HepG2 (cell line): Measurements from ENCODE around the gene PCGF3. TPM values are rescaled to one million over a fixed set of nuclear protein-coding genes. Genes with fewer than 3 reads are reported as not detected.

ENCODE experiments used
- CREM ChIP-seq, 2 experiments: sonication (generic) in 1 of 2; formaldehyde crosslinking in 1 of 2; IDR thresholded peaks; 2 replicates each; pipeline versions ENCODE4 v1.4.0 to v1.6.1; 2016 to 2020; ENCODE audit warnings: antibody characterized with exemption in 1 of 2, mild to moderate bottlenecking in 1 of 2, missing genetic modification reagents in 1 of 2
- KAT2B ChIP-seq: fragments of 150-350 bp; IDR thresholded peaks from 2 replicates; pipeline ENCODE4 v1.6.1; 2014; ENCODE audit warnings: low read depth, low read length, borderline replicate concordance
- KDM1A ChIP-seq: IDR thresholded peaks from 2 replicates; pipeline ENCODE4 v1.6.1; 2016; ENCODE audit warnings: missing compliant biosample characterization
- MEIS1 ChIP-seq: sonication (generic); formaldehyde crosslinking; IDR thresholded peaks from 2 replicates; pipeline ENCODE4 v1.9.0; 2021; ENCODE audit warnings: mild to moderate bottlenecking, missing genetic modification reagents, moderate library complexity, borderline replicate concordance
- NR3C1 ChIP-seq: sonication (generic); formaldehyde crosslinking; IDR thresholded peaks from 2 replicates; pipeline ENCODE4 v1.4.0; 2020; ENCODE audit warnings: missing genetic modification reagents
- ONECUT2 ChIP-seq: sonication (generic); formaldehyde crosslinking; IDR thresholded peaks from 2 replicates; pipeline ENCODE4 v1.4.0; 2020; ENCODE audit warnings: missing genetic modification reagents
- SATB2 ChIP-seq: sonication (generic); formaldehyde crosslinking; IDR thresholded peaks from 2 replicates; pipeline ENCODE4 v1.5.0; 2020; ENCODE audit warnings: missing genetic modification reagents
- SRSF9 ChIP-seq: fragments of 200-400 bp; formaldehyde crosslinking; IDR thresholded peaks from 2 replicates; pipeline ENCODE4 v1.6.1; 2018; ENCODE audit warnings: borderline replicate concordance, mild to moderate bottlenecking, low read depth, low read length; ENCODE audit not compliant: insufficient read depth, poor library complexity, severe bottlenecking
- ZNF251 ChIP-seq: sonication (generic); formaldehyde crosslinking; IDR thresholded peaks from 2 replicates; pipeline ENCODE4 v1.9.0; 2021; ENCODE audit warnings: mild to moderate bottlenecking, missing genetic modification reagents
- ZNF337 ChIP-seq: sonication (generic); formaldehyde crosslinking; IDR thresholded peaks from 2 replicates; pipeline ENCODE4 v1.5.1; 2020; ENCODE audit warnings: missing genetic modification reagents, low read depth, mild to moderate bottlenecking, borderline replicate concordance
- ZNF460 ChIP-seq: sonication (generic); formaldehyde crosslinking; IDR thresholded peaks from 2 replicates; pipeline ENCODE4 v1.5.1; 2020; ENCODE audit warnings: missing genetic modification reagents, mild to moderate bottlenecking, borderline replicate concordance
- ZNF484 ChIP-seq: sonication (generic); formaldehyde crosslinking; IDR thresholded peaks from 2 replicates; pipeline ENCODE4 v1.5.1; 2020; ENCODE audit warnings: mild to moderate bottlenecking, low read depth, missing genetic modification reagents, borderline replicate concordance
- ZNF543 ChIP-seq: sonication (generic); formaldehyde crosslinking; IDR thresholded peaks from 2 replicates; pipeline ENCODE4 v1.4.0; 2020; ENCODE audit warnings: mild to moderate bottlenecking, missing genetic modification reagents
- polyA plus RNA-seq, 8 experiments: library from polyadenylated mRNA; depleted of rRNA in 3 of 8; stranded (reverse) in 7 of 8; unstranded in 1 of 8; fragments of >200 nt; fragmentation: Illumina TruSeq in 4 of 8; extraction: Trizol in 4 of 8; gene quantifications; 2 replicates each; pipeline versions ENCODE4 v1.2.1 to v1.2.3, GENCODE V29; 2011 to 2016; ENCODE audit warnings: low read depth in 4 of 8, missing spikeins in 1 of 8, mixed read lengths in 1 of 8; ENCODE audit not compliant: insufficient read depth in 1 of 8
- total RNA-seq, 5 experiments: library from RNA; depleted of rRNA; stranded (reverse); fragments of >200 nt; fragmentation: Illumina TruSeq; extraction: Trizol; gene quantifications; 2 replicates each; pipeline ENCODE4 v1.2.3, GENCODE V29; 2016; ENCODE audit warnings: low read depth in 1 of 5
- TF ChIP-seq, protein P1 (sequence below): sonication (generic); formaldehyde crosslinking; IDR thresholded peaks from 2 replicates; pipeline ENCODE4 v1.4.0; 2020; ENCODE audit warnings: missing genetic modification reagents
- TF ChIP-seq, protein P2 (sequence below): sonication (generic); formaldehyde crosslinking; IDR thresholded peaks from 2 replicates; pipeline ENCODE4 v1.5.1; 2020; ENCODE audit warnings: mild to moderate bottlenecking, missing genetic modification reagents, moderate library complexity
- TF ChIP-seq, protein P3 (sequence below): fragments of 450-650 bp; IDR thresholded peaks from 2 replicates; pipeline ENCODE4 v1.6.1; 2016

PCGF3 gene
- total and polyA plus RNA-seq, 2 of the 13 experiments (the other 11 are each of a cell fraction or from before 2014, with no cell fraction given): 28.6 to 66.2 TPM

DNA sequence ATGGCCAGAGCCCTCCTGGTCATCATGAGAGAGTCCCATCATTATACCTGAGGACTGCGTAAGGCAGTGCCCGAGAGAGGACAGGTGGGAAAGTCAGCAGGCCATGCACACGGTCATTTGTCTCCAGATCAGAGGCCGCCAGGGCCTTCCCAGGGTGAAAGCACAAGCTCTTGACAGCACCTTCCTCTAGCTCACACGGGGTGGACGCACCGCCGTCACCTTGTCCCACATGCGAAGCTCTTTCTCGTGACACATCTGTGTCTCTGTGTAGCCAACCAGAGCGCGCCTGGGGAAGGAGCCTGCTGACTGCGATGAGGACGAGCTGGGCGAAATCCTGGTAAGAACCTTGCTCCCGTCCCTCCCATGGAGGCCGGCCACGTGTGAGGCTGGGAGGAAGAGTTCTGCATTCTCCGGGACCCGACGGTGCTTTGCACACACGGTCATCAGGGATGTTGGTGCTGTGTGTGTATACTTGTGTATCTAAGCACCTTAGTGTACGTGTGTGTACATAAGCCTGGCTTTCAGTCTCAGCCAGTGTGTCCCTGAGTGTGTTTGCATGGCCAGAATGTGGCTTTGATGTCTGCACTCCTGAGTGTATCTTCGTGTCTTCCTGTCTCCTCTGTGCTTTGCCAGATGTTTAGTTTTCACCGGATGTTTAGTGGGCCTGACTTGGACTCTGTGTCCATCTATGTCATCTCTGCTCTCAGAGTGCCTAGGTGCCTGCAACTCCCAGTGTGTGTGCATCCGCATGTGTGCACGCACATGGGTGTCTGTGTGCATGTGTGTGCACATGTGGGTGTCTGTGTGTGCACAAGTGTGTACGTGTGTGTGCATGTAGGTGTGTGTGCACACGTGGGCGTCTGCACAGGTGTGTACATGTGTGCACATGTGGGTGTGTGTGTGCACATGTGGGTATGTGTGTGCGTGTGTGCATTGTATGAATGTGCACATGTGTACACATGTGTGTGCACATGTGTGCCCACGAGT, 46.7 kb upstream of the PCGF3 start (continued):
- TF ChIP-seq, protein P1, sequence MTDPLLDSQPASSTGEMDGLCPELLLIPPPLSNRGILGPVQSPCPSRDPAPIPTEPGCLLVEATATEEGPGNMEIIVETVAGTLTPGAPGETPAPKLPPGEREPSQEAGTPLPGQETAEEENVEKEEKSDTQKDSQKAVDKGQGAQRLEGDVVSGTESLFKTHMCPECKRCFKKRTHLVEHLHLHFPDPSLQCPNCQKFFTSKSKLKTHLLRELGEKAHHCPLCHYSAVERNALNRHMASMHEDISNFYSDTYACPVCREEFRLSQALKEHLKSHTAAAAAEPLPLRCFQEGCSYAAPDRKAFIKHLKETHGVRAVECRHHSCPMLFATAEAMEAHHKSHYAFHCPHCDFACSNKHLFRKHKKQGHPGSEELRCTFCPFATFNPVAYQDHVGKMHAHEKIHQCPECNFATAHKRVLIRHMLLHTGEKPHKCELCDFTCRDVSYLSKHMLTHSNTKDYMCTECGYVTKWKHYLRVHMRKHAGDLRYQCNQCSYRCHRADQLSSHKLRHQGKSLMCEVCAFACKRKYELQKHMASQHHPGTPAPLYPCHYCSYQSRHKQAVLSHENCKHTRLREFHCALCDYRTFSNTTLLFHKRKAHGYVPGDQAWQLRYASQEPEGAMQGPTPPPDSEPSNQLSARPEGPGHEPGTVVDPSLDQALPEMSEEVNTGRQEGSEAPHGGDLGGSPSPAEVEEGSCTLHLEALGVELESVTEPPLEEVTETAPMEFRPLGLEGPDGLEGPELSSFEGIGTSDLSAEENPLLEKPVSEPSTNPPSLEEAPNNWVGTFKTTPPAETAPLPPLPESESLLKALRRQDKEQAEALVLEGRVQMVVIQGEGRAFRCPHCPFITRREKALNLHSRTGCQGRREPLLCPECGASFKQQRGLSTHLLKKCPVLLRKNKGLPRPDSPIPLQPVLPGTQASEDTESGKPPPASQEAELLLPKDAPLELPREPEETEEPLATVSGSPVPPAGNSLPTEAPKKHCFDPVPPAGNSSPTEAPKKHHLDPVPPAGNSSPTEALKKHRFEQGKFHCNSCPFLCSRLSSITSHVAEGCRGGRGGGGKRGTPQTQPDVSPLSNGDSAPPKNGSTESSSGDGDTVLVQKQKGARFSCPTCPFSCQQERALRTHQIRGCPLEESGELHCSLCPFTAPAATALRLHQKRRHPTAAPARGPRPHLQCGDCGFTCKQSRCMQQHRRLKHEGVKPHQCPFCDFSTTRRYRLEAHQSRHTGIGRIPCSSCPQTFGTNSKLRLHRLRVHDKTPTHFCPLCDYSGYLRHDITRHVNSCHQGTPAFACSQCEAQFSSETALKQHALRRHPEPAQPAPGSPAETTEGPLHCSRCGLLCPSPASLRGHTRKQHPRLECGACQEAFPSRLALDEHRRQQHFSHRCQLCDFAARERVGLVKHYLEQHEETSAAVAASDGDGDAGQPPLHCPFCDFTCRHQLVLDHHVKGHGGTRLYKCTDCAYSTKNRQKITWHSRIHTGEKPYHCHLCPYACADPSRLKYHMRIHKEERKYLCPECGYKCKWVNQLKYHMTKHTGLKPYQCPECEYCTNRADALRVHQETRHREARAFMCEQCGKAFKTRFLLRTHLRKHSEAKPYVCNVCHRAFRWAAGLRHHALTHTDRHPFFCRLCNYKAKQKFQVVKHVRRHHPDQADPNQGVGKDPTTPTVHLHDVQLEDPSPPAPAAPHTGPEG: no peak
- TF ChIP-seq, protein P2, sequence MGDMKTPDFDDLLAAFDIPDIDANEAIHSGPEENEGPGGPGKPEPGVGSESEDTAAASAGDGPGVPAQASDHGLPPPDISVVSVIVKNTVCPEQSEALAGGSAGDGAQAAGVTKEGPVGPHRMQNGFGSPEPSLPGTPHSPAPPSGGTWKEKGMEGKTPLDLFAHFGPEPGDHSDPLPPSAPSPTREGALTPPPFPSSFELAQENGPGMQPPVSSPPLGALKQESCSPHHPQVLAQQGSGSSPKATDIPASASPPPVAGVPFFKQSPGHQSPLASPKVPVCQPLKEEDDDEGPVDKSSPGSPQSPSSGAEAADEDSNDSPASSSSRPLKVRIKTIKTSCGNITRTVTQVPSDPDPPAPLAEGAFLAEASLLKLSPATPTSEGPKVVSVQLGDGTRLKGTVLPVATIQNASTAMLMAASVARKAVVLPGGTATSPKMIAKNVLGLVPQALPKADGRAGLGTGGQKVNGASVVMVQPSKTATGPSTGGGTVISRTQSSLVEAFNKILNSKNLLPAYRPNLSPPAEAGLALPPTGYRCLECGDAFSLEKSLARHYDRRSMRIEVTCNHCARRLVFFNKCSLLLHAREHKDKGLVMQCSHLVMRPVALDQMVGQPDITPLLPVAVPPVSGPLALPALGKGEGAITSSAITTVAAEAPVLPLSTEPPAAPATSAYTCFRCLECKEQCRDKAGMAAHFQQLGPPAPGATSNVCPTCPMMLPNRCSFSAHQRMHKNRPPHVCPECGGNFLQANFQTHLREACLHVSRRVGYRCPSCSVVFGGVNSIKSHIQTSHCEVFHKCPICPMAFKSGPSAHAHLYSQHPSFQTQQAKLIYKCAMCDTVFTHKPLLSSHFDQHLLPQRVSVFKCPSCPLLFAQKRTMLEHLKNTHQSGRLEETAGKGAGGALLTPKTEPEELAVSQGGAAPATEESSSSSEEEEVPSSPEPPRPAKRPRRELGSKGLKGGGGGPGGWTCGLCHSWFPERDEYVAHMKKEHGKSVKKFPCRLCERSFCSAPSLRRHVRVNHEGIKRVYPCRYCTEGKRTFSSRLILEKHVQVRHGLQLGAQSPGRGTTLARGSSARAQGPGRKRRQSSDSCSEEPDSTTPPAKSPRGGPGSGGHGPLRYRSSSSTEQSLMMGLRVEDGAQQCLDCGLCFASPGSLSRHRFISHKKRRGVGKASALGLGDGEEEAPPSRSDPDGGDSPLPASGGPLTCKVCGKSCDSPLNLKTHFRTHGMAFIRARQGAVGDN (CRISPR knock-in tag): peak; percentile 88
- no peak for TF ChIP-seq NR3C1
- no peak for TF ChIP-seq ZNF251 (CRISPR knock-in tag)
- TF ChIP-seq ZNF460: no peak
- no peak for TF ChIP-seq SRSF9
- TF ChIP-seq KAT2B: no peak
- TF ChIP-seq ZNF484 (CRISPR knock-in tag): no peak
- peak; percentile 55; the same call in 1 of the 2 replicates for TF ChIP-seq CREM (IDR thresholded peaks at IDR 0.05)
- no peak for TF ChIP-seq CREM (CRISPR knock-in tag; IDR thresholded peaks at IDR 0.05)
- TF ChIP-seq SATB2 (CRISPR knock-in tag): no peak
- no peak for TF ChIP-seq ZNF337 (CRISPR knock-in tag)
- no peak for TF ChIP-seq ONECUT2
- TF ChIP-seq KDM1A (CRISPR knock-in tag): no peak
- TF ChIP-seq, protein P3, sequence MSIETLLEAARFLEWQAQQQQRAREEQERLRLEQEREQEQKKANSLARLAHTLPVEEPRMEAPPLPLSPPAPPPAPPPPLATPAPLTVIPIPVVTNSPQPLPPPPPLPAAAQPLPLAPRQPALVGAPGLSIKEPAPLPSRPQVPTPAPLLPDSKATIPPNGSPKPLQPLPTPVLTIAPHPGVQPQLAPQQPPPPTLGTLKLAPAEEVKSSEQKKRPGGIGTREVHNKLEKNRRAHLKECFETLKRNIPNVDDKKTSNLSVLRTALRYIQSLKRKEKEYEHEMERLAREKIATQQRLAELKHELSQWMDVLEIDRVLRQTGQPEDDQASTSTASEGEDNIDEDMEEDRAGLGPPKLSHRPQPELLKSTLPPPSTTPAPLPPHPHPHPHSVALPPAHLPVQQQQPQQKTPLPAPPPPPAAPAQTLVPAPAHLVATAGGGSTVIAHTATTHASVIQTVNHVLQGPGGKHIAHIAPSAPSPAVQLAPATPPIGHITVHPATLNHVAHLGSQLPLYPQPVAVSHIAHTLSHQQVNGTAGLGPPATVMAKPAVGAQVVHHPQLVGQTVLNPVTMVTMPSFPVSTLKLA: peak; percentile 100
- TF ChIP-seq ZNF543: no peak
- no peak for TF ChIP-seq MEIS1
